HepG2 (cell line): ENCODE results near the gene STK32B. TPM values are rescaled to one million over a fixed set of nuclear protein-coding genes. Genes with fewer than 3 reads are reported as not detected.

Source experiments
- ATAC-seq: fragments of 200-7000 bp; cut with Tn5 transposase; 3 replicates; pipeline ENCODE4 v1.9.1; 2020; ENCODE audit warnings: mild to moderate bottlenecking, moderate library complexity
- BruUV-seq: library from RNA; stranded (reverse); fragments of 400-500 nt; replicated peaks from 2 replicates; lab custom pipeline; 2021; lab: Mats Ljungman, UMichigan
- CTCF ChIA-PET: fragments of 300-600 bp; formaldehyde crosslinking; extraction: SDS; loops from one replicate; lab custom pipeline; 2021; ENCODE audit warnings: low total read pairs, inconsistent platforms, low intra/inter-chr PET ratio; lab: Yijun Ruan, JAX
- POLR2A ChIA-PET: fragments of 350-600 bp; sonication (Branson Sonifier 250); formaldehyde crosslinking; loops from one replicate; lab custom pipeline; 2020; ENCODE audit warnings: antibody characterized with exemption, inconsistent platforms; lab: Yijun Ruan, JAX
- DNase-seq: peaks from one replicate; pipeline ENCODE4 v3.0.0-alpha.2; 2015; ENCODE audit warnings: low spot score
- FAIRE-seq: peaks from 3 replicates; lab custom pipeline; 2011; peaks lifted over from hg19 to GRCh38; lab: Jason Lieb, UNC
- H2AFZ ChIP-seq: one replicate; pipeline ENCODE4 v1.6.1; 2011; ENCODE audit warnings: low read length, inconsistent platforms
- H3K27ac ChIP-seq: fragments of 300-600 bp; 3 replicates; pipeline ENCODE4 v1.8.0; 2011; ENCODE audit warnings: mixed run types, mild to moderate bottlenecking, mixed read lengths, low read length, inconsistent platforms; ENCODE audit not compliant: insufficient read depth; ENCODE audit errors: extremely low read length
- H3K27me3 ChIP-seq, 2 experiments: fragments of 200-600 bp in 1 of 2; 2 replicates in 1 of 2; 3 replicates in 1 of 2; pipeline versions ENCODE4 v1.6.0 to v1.8.0; 2011; ENCODE audit warnings: low read length in 2 of 2, mild to moderate bottlenecking in 2 of 2, moderate library complexity in 2 of 2, inconsistent platforms in 1 of 2; ENCODE audit not compliant: insufficient read depth in 2 of 2, control insufficient read depth in 1 of 2
- H3K36me3 ChIP-seq, 2 experiments: fragments of 200-600 bp in 1 of 2; replicated peaks in 1 of 2; 2 replicates in 1 of 2; 3 replicates in 1 of 2; pipeline versions ENCODE4 v1.5.1 to v1.8.0; 2011; ENCODE audit warnings: low read length in 2 of 2, inconsistent platforms in 1 of 2; ENCODE audit not compliant: insufficient read depth in 2 of 2, control insufficient read depth in 1 of 2
- H3K4me1 ChIP-seq: 2 replicates; pipeline ENCODE4 v1.5.1; 2012; ENCODE audit warnings: low read length, inconsistent platforms; ENCODE audit not compliant: insufficient read depth
- H3K4me2 ChIP-seq: 2 replicates; pipeline ENCODE4 v1.6.0; 2011; ENCODE audit warnings: low read depth, low read length, inconsistent platforms
- H3K4me3 ChIP-seq, 3 experiments: fragments of 200-600 bp in 1 of 3; sonication (generic), shearing (Covaris generic) in 1 of 3; replicated peaks in 1 of 3; 2 replicates each; pipeline ENCODE4 v1.5.1; 2011 to 2016; ENCODE audit warnings: low read length in 3 of 3, inconsistent platforms in 2 of 3, low read depth in 2 of 3, mild to moderate bottlenecking in 2 of 3, control low read depth in 1 of 3, mixed read lengths in 1 of 3; ENCODE audit not compliant: insufficient read depth in 1 of 3
- H3K79me2 ChIP-seq: one replicate; pipeline ENCODE4 v1.6.1; 2011; ENCODE audit warnings: low read length, inconsistent platforms; ENCODE audit not compliant: insufficient read depth
- H3K9ac ChIP-seq: 2 replicates; pipeline ENCODE4 v1.6.0; 2011; ENCODE audit warnings: mild to moderate bottlenecking, low read depth, low read length, inconsistent platforms; ENCODE audit not compliant: insufficient read depth
- H3K9me3 ChIP-seq: 2 replicates; pipeline ENCODE4 v1.5.1; 2012; ENCODE audit warnings: mild to moderate bottlenecking, low read length
- H4K20me1 ChIP-seq: 2 replicates; pipeline ENCODE4 v1.6.0; 2011; ENCODE audit warnings: inconsistent platforms, mild to moderate bottlenecking, low read length, moderate library complexity; ENCODE audit not compliant: insufficient read depth
- BORCS8-MEF2B ChIP-seq: sonication (generic); formaldehyde crosslinking; IDR thresholded peaks from 2 replicates; pipeline ENCODE4 v1.8.0; 2022; ENCODE audit warnings: mild to moderate bottlenecking, missing genetic modification reagents
- DR1 ChIP-seq: sonication (generic); formaldehyde crosslinking; IDR thresholded peaks from 2 replicates; pipeline ENCODE4 v1.8.0; 2021; ENCODE audit warnings: mild to moderate bottlenecking, missing genetic modification reagents, inconsistent platforms
- HCFC1 ChIP-seq: fragments of 150-350 bp; IDR thresholded peaks from 2 replicates; pipeline ENCODE4 v1.6.1; 2014; ENCODE audit warnings: low read depth, low read length
- HNF4G ChIP-seq, 2 experiments: sonication (generic) in 1 of 2; formaldehyde crosslinking in 1 of 2; IDR thresholded peaks; 2 replicates each; pipeline versions ENCODE4 v1.4.0 to v1.6.1; 2011 to 2020; ENCODE audit warnings: borderline replicate concordance in 2 of 2, low read depth in 2 of 2, mild to moderate bottlenecking in 2 of 2, low read length in 1 of 2, missing genetic modification reagents in 1 of 2, moderate library complexity in 1 of 2
- MEF2D ChIP-seq: sonication (generic); formaldehyde crosslinking; IDR thresholded peaks from 2 replicates; pipeline ENCODE4 v1.5.1; 2020; ENCODE audit warnings: mild to moderate bottlenecking, missing genetic modification reagents
- SAFB2 ChIP-seq: sonication (generic); formaldehyde crosslinking; IDR thresholded peaks from 2 replicates; pipeline ENCODE4 v1.5.1; 2020; ENCODE audit warnings: missing genetic modification reagents, low read depth, mild to moderate bottlenecking, borderline replicate concordance
- SIN3A ChIP-seq: IDR thresholded peaks from 2 replicates; pipeline ENCODE4 v1.6.1; 2011; ENCODE audit warnings: low read depth, mild to moderate bottlenecking, control low read depth, low read length, borderline replicate concordance
- TFAP4 ChIP-seq: sonication (generic); IDR thresholded peaks from 2 replicates; pipeline ENCODE4 v1.6.1; 2016; ENCODE audit warnings: low read depth, borderline replicate concordance
- ZFY ChIP-seq: sonication (generic); formaldehyde crosslinking; IDR thresholded peaks from 2 replicates; pipeline ENCODE4 v1.4.0; 2020; ENCODE audit warnings: missing genetic modification reagents
- ZNF317 ChIP-seq: sonication (generic); formaldehyde crosslinking; IDR thresholded peaks from 2 replicates; pipeline ENCODE4 v1.5.0; 2020; ENCODE audit warnings: mild to moderate bottlenecking, missing genetic modification reagents
- ZNF343 ChIP-seq: sonication (generic); formaldehyde crosslinking; IDR thresholded peaks from 2 replicates; pipeline ENCODE4 v1.4.0; 2020; ENCODE audit warnings: mild to moderate bottlenecking, missing genetic modification reagents
- ZNF776 ChIP-seq: sonication (generic); formaldehyde crosslinking; IDR thresholded peaks from 2 replicates; pipeline ENCODE4 v1.4.0; 2020; ENCODE audit warnings: mild to moderate bottlenecking, missing genetic modification reagents
- WGBS: methylation state at CpG from one replicate; pipeline ENCODE4 v1.1.6; 2017; ENCODE audit warnings: low lambda C conversion rate; 5-methylcytosine and 5-hydroxymethylcytosine counted together
- in situ Hi-C: cut with HindIII; loops from 2 replicates; pipeline ENCODE4 v1.10.0; 2017; ENCODE audit warnings: low pct_unique_long_range_greater_than_20kb; ENCODE audit not compliant: extremely low pct_ligation_motif_present
- intact Hi-C: fragments of 100-400 bp; cut with micrococcal nuclease; formaldehyde crosslinking; loops from one replicate; pipeline ENCODE4 v1.10.0; 2022; ENCODE audit not compliant: unreplicated experiment
- polyA plus RNA-seq, 8 experiments: library from polyadenylated mRNA; depleted of rRNA in 3 of 8; stranded (reverse) in 7 of 8; unstranded in 1 of 8; fragments of >200 nt; fragmentation: Illumina TruSeq in 4 of 8; extraction: Trizol in 4 of 8; gene quantifications; 2 replicates each; pipeline versions ENCODE4 v1.2.1 to v1.2.3, GENCODE V29; 2011 to 2016; ENCODE audit warnings: low read depth in 4 of 8, missing spikeins in 1 of 8, mixed read lengths in 1 of 8; ENCODE audit not compliant: insufficient read depth in 1 of 8
- total RNA-seq, 5 experiments: library from RNA; depleted of rRNA; stranded (reverse); fragments of >200 nt; fragmentation: Illumina TruSeq; extraction: Trizol; gene quantifications; 2 replicates each; pipeline ENCODE4 v1.2.3, GENCODE V29; 2016; ENCODE audit warnings: low read depth in 1 of 5

STK32B gene
- total and polyA plus RNA-seq, 2 of the 13 experiments (the other 11 are each of a cell fraction or from before 2014, with no cell fraction given): not detected

- TF ChIP-seq HNF4G (IDR thresholded peaks at IDR 0.05; ENCODE audit: borderline replicate concordance, low read depth, low read length) (no peak), HNF4G (CRISPR knock-in tag; IDR thresholded peaks at IDR 0.05; ENCODE audit: borderline replicate concordance, low read depth) (no peak), ZFY (CRISPR knock-in tag) (no peak), DR1 (no peak), ZNF317 (CRISPR knock-in tag) (no peak)
- TF ChIP-seq, all 625 proteins: peak for 0
Observed at GRCh38 chr4:5086535-5086934, 35.3 kb downstream of the STK32B start (continued).

- Histone ChIP-seq H3K4me2 (no peak overlapping the region), H3K79me2 (no peaks in the 10 kb centered on the region), H3K27ac (no peak overlapping the region), H4K20me1 (no peaks in the 10 kb centered on the region), H3K9ac (no peak overlapping the region), H3K36me3 (no peaks in the 10 kb centered on the region), H3K9me3 (no peaks in the 10 kb centered on the region), H3K4me1 (no peaks in the 10 kb centered on the region), H3K27me3 (no peaks in the 10 kb centered on the region; a peak in 1 of 5 replicates), H2AFZ (no peak overlapping the region), H3K4me3 (no peak overlapping the region)
- FAIRE-seq (no peak), ATAC-seq (no peak), DNase-seq (no peak)
- ChIA-PET POLR2A (no interaction called here), CTCF (no interaction called here)
- intact Hi-C loops: no loop called here
- WGBS: 9% methylated on average over 8 of the region's 8 CpGs
- TF ChIP-seq MEF2D (CRISPR knock-in tag) (no peak), BORCS8-MEF2B (CRISPR knock-in tag) (no peak), SAFB2 (CRISPR knock-in tag) (no peak), ZNF776 (CRISPR knock-in tag) (no peak), SIN3A (no peak), HCFC1 (no peak), TFAP4 (no peak), ZNF343 (CRISPR knock-in tag) (no peak)
- in situ Hi-C loops: no loop called here
- no TSS peak for BruUV-seq
Observed at GRCh38 chr4:5096261-5096660, 45.0 kb downstream of the STK32B start.
